CMK (cell line): ENCODE data around the gene TOB1.
"Not testable (repeated sequence)": the region's sequence is repeated elsewhere in the genome, so short reads cannot be mapped to it uniquely, and the experiment has no call there.

Source experiments
- DNase-seq: peaks from one replicate; pipeline ENCODE4 v3.0.0-alpha.2; 2010; ENCODE audit warnings: low read depth

TOB1 gene

GRCh38 chr17:50868602-50869001 is 2.4 kb upstream of the TOB1 start:
- no peak for DNase-seq

- no peak for DNase-seq
Observed at GRCh38 chr17:50868140-50868438, 1.9 kb upstream of the TOB1 start.

GRCh38 chr17:50867363-50868139 is 1.4 kb upstream of the TOB1 start:
- DNase-seq = peak; percentile 70

- DNase-seq = no peak
Observed at GRCh38 chr17:50866950-50867362, 802 bp upstream of the TOB1 start.

GRCh38 chr17:50865868-50866260 is 290 bp downstream of the TOB1 start:
- DNase-seq = no peak

- no peak for DNase-seq
Observed at GRCh38 chr17:50865060-50865867, 890 bp downstream of the TOB1 start.

GRCh38 chr17:50864747-50865059 is 1.5 kb downstream of the TOB1 start:
- DNase-seq = no peak

GRCh38 chr17:50863931-50864330 is 2.2 kb downstream of the TOB1 start:
- no peak for DNase-seq

GRCh38 chr17:50863221-50863843 is 2.8 kb downstream of the TOB1 start:
- no peak for DNase-seq

GRCh38 chr17:50861822-50862528 is 4.2 kb downstream of the TOB1 start:
- DNase-seq = no peak

GRCh38 chr17:50861334-50861676 is 4.8 kb downstream of the TOB1 start:
- DNase-seq = no peak

GRCh38 chr17:50859727-50860126 is 6.4 kb downstream of the TOB1 start:
- DNase-seq = not testable (repeated sequence)

GRCh38 chr17:50858486-50859225 is 7.5 kb downstream of the TOB1 start:
- no peak for DNase-seq

- DNase-seq = no peak
Observed at GRCh38 chr17:50856431-50856830, 9.7 kb downstream of the TOB1 start.

- no peak for DNase-seq
Observed at GRCh38 chr17:50855708-50856330, 10.3 kb downstream of the TOB1 start.

GRCh38 chr17:50853781-50854180 is 12.4 kb downstream of the TOB1 start:
- DNase-seq = no peak

- no peak for DNase-seq
Observed at GRCh38 chr17:50853015-50853615, 13.0 kb downstream of the TOB1 start.

GRCh38 chr17:50850640-50851039 is 15.5 kb downstream of the TOB1 start:
- DNase-seq = no peak

- no peak for DNase-seq
Observed at GRCh38 chr17:50848711-50849110, 17.4 kb downstream of the TOB1 start.

- DNase-seq = no peak
Observed at GRCh38 chr17:50848039-50848438, 18.1 kb downstream of the TOB1 start.

- DNase-seq = no peak
Observed at GRCh38 chr17:50847566-50847965, 18.6 kb downstream of the TOB1 start.
